Activated T-cell treated with anti-CD3 and anti-CD28 coated beads for 1 hour (primary cell): ENCODE results near the gene TCTN1.
A peak's percentile ranks its signal among the peaks of the same experiment; 100 is the strongest.
"Not testable (repeated sequence)": the region's sequence is repeated elsewhere in the genome, so short reads cannot be mapped to it uniquely, and the experiment has no call there.

Experiments
- DNase-seq: peaks from one replicate; pipeline ENCODE4 v3.0.0-alpha.2; 2020; ENCODE audit warnings: low read depth

The TCTN1 gene

GRCh38 chr12:110613771-110614684 is at the start of gene TCTN1:
TSS of gene TCTN1 (plus strand) at chr12:110614129. CDS start at chr12:110614183, 54 bp downstream.
- peak; percentile 94 for DNase-seq

GRCh38 chr12:110564471-110564991 is 49.4 kb upstream of the TCTN1 start:
- no peak for DNase-seq

GRCh38 chr12:110565894-110566871 is 47.7 kb upstream of the TCTN1 start:
- no peak for DNase-seq

- DNase-seq, result no peak
These were observed 46.9 kb upstream of the TCTN1 start for GRCh38 chr12:110566993-110567392.

- DNase-seq, result no peak
These were observed 45.2 kb upstream of the TCTN1 start for GRCh38 chr12:110568752-110569151.

- not testable (repeated sequence) for DNase-seq
These were observed 44.1 kb upstream of the TCTN1 start for GRCh38 chr12:110569838-110570237.

GRCh38 chr12:110570798-110571197 is 43.1 kb upstream of the TCTN1 start:
- DNase-seq, result not testable (repeated sequence)

GRCh38 chr12:110574044-110574443 is 39.9 kb upstream of the TCTN1 start:
- no peak for DNase-seq

- not testable (repeated sequence) for DNase-seq
These were observed 39.2 kb upstream of the TCTN1 start for GRCh38 chr12:110574717-110575230.

GRCh38 chr12:110575326-110575725 is 38.6 kb upstream of the TCTN1 start:
- DNase-seq, result no peak

- DNase-seq, result no peak
These were observed 37.4 kb upstream of the TCTN1 start for GRCh38 chr12:110576504-110576903.

- no peak for DNase-seq
These were observed 35.9 kb upstream of the TCTN1 start for GRCh38 chr12:110577864-110578693.

- DNase-seq, result no peak
These were observed 35.0 kb upstream of the TCTN1 start for GRCh38 chr12:110578694-110579534.

GRCh38 chr12:110579535-110580253 is 34.2 kb upstream of the TCTN1 start:
- DNase-seq, result no peak

GRCh38 chr12:110581931-110582275 is 32.0 kb upstream of the TCTN1 start:
- no peak for DNase-seq

GRCh38 chr12:110582276-110583136 is 31.4 kb upstream of the TCTN1 start:
- DNase-seq, result peak; percentile 73

GRCh38 chr12:110583137-110584059 is 30.5 kb upstream of the TCTN1 start, which contains the start of gene PPTC7:
TSS of gene PPTC7 (minus strand) at chr12:110583318. CDS start at chr12:110583031, 287 bp downstream.
- DNase-seq, result peak; percentile 96
